ENCODE results near the gene PRELID1. TPM values are rescaled to one million over a fixed set of nuclear protein-coding genes. Genes with fewer than 3 reads are reported as not detected.

Gene PRELID1
- total RNA-seq, 1 donor from 2014 or later, result 229 TPM

DNA sequence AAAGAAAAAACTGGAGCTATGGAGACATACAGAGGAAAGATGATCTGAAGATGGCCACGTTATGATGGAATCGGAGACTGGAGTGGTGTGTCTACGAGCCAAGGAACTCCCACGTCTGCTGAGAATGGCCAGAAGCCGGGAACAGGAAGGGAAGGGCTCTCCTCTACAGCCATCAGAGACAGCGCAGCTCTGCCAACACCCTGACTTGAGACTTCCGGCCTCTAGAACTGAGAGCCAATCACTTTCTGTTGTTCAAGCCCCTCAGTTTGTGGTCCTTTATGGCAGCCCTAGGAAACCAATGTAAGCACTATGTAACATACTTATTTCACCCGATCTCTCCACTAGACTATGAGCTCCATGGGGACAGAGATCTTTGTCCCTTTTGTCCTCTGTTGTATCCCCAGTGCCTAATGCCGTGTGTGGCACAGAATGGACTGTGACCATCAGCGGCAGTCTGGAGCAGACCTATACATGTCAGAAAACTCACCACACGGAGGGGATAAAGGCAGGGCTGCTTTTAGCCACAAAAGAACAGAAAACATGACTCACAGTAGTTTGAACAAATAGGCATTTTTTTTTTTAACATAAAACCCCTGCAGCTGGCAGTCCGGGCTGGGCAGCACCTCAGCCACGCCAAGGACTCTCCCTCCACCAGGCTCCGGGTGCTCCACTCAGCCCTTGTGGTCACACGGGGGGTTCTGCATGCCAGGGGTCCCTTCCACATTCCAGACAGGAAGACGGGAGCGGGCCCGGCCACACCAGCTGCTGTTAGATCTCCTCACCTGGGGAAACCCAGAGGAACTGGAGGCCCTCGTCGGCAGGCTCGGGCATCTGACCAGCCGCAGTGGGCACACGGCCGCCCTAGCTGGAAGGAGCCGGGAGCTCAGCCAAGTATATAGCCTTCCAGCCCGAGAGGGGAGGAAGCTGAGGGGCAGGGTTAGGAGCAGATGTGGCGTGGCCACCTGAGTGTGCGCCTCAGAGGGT is 24.2 kb downstream of the PRELID1 start:
- H3K4me3 Mint-ChIP-seq (ENCODE audit: low read depth), result no peak overlapping the region
- H3K9me3 Mint-ChIP-seq, result no peaks in the 10 kb centered on the region
- peaks cover 19% of the 10 kb centered on the region for H3K4me1 Mint-ChIP-seq (ENCODE audit: low read depth)
- DNase-seq (ENCODE audit: low spot score), result no peak
- peaks cover 32% of the 10 kb centered on the region for H3K36me3 Mint-ChIP-seq (ENCODE audit: low read depth)
- intact Hi-C loops (cut with micrococcal nuclease), result no loop called here
- no peaks in the 10 kb centered on the region for H3K27me3 Mint-ChIP-seq (ENCODE audit: low read depth)
- peak overlapping the region; percentile 72 for H3K27ac Mint-ChIP-seq

DNA sequence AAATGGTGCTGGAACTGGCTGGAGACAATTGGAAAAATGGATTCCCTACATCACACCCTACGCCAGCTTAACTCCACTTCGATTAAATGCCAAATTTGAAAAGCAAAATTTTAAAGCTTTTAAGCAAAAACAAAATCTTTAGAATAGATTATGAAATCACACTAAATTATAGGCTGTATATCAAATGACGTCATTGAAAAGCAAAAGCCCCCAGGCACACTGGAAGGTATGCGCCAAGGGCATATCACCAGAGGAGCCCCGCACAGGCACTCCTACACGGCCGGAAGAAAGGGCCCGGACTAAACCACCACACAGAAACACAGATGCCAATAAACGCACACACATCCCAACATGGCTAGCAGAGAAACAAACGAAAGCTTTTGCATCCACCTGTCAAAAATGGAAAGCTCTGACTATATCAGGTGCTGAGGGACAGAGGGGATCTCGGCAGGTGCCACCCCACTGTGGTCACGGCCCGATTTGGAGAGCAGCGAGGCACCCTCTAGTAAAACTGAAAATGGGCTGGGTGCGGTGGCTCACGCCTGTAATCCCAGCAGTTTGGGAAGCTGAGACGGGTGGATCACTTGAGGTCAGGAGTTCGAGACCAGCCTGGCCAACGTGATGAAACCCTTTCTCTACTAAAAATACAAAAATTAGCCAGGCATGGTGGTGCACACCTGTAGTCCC is 25.1 kb downstream of the PRELID1 start:
- no peak for DNase-seq (ENCODE audit: low spot score)
- no peak overlapping the region for H3K4me3 Mint-ChIP-seq (ENCODE audit: low read depth)
- H3K27me3 Mint-ChIP-seq (ENCODE audit: low read depth), result no peaks in the 10 kb centered on the region
- H3K9me3 Mint-ChIP-seq, result no peaks in the 10 kb centered on the region
- peaks cover 13% of the 10 kb centered on the region for H3K4me1 Mint-ChIP-seq (ENCODE audit: low read depth)
- H3K27ac Mint-ChIP-seq, result no peak overlapping the region
- intact Hi-C loops (cut with micrococcal nuclease), result no loop called here
- H3K36me3 Mint-ChIP-seq (ENCODE audit: low read depth), result peaks cover 38% of the 10 kb centered on the region

DNA sequence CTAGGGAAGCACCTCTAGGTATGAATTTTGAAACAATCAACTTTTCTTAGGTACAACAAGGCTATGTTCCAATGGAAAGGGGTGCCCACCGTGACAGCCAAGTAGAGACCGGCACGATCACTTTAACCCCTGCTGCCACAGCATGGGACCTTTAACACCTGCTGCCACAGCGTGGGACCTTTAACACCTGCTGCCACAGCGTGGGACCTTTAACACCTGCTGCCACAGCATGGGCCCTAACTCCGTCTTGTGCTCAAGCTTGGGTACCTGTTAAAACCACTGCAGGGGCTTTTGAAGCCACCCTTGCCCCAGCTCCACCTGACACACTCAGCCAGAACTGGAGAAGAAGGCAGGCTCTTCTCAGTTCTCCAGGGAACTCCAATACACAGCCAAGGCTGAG is 26.3 kb downstream of the PRELID1 start:
- H3K4me1 Mint-ChIP-seq (ENCODE audit: low read depth), result peaks cover 9% of the 10 kb centered on the region
- H3K36me3 Mint-ChIP-seq (ENCODE audit: low read depth), result peaks cover 45% of the 10 kb centered on the region
- no peak overlapping the region for H3K4me3 Mint-ChIP-seq (ENCODE audit: low read depth)
- intact Hi-C loops (cut with micrococcal nuclease), result no loop called here
- H3K9me3 Mint-ChIP-seq, result no peaks in the 10 kb centered on the region
- no peaks in the 10 kb centered on the region for H3K27me3 Mint-ChIP-seq (ENCODE audit: low read depth)
- no peak for DNase-seq (ENCODE audit: low spot score)
- no peak overlapping the region for H3K27ac Mint-ChIP-seq

DNA sequence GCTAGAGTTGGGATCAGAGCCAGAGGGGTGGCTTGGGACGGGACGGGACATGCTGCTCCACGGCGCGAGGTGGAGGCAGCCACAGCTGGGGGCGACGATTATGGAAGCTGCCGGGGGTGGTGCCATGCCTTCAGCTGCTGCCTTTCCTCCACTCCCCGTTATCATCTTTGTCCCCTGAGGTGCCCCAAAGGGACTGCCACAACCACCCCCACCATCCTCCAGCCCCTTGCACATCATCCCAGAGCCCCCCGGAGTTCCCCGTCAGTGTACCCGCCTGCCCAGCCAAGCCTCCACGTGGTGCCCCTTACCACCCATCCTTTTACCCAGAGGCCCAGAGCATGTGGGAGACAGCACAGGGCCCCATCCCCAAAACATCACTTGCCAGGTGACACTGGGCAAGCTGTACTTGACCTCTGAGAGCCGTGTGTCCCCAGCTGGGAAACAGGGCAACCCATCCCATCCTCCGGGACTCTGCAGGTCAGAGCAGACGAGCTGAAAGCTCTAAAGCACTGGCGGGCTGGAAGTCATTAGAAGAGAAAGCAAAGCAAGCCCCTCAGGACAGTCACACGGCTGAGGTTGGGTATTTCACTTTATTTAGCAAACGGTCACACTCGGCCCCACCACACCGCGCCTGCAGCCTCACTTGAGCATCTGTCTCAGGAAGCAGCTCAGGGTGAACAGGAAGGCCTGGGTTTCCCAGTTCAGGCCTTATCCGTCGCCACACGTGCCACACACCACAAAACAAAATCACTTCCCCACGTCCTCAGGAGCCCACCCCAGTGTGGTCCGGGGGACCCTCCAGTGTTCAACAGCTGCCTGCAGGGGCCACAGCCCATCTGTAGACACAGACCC is 27.6 kb downstream of the PRELID1 start:
- DNase-seq (ENCODE audit: low spot score), result no peak
- Mint-ChIP-seq H3K4me1 (ENCODE audit: low read depth) (peaks cover 5% of the 10 kb centered on the region), H3K9me3 (no peaks in the 10 kb centered on the region), H3K4me3 (ENCODE audit: low read depth) (no peak overlapping the region), H3K27ac (no peak overlapping the region), H3K36me3 (ENCODE audit: low read depth) (peaks cover 59% of the 10 kb centered on the region), H3K27me3 (ENCODE audit: low read depth) (no peaks in the 10 kb centered on the region)
- intact Hi-C loops (cut with micrococcal nuclease), result no loop called here

DNA sequence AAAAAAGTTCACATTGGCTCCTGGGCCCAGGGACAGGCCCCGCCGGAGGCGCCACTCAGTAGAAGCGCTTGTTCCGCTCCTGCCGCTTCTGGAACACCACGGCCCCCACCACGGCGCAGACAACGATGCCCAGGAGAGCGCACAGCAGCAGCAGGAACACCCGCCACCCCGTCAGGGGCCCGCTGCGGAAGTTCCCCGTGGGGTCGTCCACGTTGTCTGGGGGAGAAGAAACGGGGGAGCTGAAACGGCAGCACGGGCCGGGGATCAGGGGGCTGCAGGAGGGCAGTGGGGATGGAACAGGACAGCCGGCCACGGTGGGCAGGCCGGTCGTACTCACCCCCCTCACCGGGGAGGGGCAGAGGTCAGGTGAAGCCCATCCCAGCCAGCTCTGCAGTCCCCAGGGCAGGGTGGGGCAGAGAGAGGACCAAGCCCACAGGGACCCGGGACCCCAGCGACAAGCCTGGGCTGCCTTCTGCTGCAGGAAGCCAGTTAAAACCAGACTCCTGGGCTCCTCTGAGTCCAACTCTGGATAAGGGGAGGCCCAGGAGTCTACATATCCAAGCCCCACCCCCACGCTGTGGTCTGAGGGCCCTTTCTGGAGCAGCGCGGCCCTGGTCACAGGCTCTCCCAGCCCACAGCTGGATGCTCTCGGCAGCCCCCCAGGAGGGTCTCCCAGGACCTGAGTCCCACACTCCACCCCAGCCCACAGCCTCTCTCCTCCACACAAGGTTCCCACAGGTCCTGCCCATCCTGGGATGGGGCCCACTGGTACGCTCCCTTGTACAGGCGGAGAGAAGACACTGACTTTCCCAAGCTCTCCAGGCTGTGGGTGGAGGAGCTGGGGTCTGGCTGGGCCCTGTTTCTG is 28.7 kb downstream of the PRELID1 start:
- DNase-seq (ENCODE audit: low spot score), result no peak
- Mint-ChIP-seq H3K27ac (no peak overlapping the region), H3K27me3 (ENCODE audit: low read depth) (no peaks in the 10 kb centered on the region), H3K9me3 (no peaks in the 10 kb centered on the region), H3K4me3 (ENCODE audit: low read depth) (no peak overlapping the region), H3K36me3 (ENCODE audit: low read depth) (peaks cover 63% of the 10 kb centered on the region), H3K4me1 (ENCODE audit: low read depth) (peaks cover 5% of the 10 kb centered on the region)
- intact Hi-C loops (cut with micrococcal nuclease), result no loop called here

DNA sequence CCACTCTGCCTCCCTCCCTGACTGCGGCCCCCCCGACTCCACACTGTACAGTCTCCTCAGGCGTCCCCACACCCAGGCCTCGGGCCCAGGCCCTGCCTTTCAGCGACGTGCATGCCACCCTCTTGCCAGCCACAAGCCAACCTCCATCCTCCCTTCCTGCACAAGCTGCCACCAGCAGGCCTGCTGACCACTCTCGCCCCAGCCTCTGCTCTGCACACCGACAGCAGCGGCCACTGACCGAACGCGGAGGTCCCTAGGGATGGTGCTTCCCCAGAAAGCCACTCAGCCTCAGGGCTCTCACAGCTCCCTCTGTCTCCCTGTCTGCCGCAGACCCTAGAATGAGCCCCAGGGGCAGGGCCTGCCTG is 29.3 kb downstream of the PRELID1 start:
- intact Hi-C loops (cut with micrococcal nuclease), result no loop called here
- Mint-ChIP-seq H3K36me3 (ENCODE audit: low read depth) (peaks cover 64% of the 10 kb centered on the region), H3K4me1 (ENCODE audit: low read depth) (peaks cover 2% of the 10 kb centered on the region), H3K27ac (no peak overlapping the region), H3K27me3 (ENCODE audit: low read depth) (no peaks in the 10 kb centered on the region), H3K9me3 (no peaks in the 10 kb centered on the region), H3K4me3 (ENCODE audit: low read depth) (no peak overlapping the region)
- no peak for DNase-seq (ENCODE audit: low spot score)

DNA sequence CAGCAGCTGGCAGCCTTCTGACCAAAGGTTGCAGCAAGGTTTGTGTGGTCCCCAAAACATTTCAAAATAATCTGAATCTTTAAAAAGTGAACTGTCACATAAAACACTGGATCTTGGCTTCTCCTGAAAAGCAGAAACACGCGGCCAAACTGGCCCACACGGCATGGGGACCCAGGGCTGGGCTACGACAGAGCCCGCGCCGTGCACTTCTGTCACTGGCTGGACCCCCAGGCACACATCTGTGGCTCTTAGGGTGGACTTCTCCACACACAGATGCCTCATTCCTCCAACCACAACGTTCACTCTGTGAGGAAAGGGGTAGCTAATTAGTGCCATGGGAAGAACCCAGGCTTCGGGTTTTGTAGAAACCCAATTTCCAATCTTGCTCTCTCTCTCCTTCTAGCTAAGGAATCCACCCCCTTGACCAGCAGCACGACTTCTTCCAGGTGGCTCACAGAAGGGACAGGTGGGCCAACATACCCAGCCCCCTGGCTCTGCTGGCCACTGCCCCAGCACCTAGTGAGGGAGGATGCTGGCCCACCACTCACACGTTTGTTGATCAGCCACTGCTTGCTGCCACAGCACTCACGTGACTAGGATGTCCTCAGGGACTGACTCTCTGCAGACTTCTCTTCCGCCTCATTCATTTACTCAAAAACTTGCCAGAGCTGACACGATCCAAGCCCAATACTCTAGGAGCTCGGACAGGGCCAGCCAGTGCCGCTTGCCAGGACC is 30.0 kb downstream of the PRELID1 start:
- intact Hi-C loops (cut with micrococcal nuclease), result no loop called here
- DNase-seq (ENCODE audit: low spot score), result no peak
- no peak overlapping the region for H3K4me3 Mint-ChIP-seq (ENCODE audit: low read depth)
- no peaks in the 10 kb centered on the region for H3K27me3 Mint-ChIP-seq (ENCODE audit: low read depth)
- no peak overlapping the region for H3K27ac Mint-ChIP-seq
- peaks cover 63% of the 10 kb centered on the region for H3K36me3 Mint-ChIP-seq (ENCODE audit: low read depth)
- H3K4me1 Mint-ChIP-seq (ENCODE audit: low read depth), result no peaks in the 10 kb centered on the region
- no peaks in the 10 kb centered on the region for H3K9me3 Mint-ChIP-seq

DNA sequence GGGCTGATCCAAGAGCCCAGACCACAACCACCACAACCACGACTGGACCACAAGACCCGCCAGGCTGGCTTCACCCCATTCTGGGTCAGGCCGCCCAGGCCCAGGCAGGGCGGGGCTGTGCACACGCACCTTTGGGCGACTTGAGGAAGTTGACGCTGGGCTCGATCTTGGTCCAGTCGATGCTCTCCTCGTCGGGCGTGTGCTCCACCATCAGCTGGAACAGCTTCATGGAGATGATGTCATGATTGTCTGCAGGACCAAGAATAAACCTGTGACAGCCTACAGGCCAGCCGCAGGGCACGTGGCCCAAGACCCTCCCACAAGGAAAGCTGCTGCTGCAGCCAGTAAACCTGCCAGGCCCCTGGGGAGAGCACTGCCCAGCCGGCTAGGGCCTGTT is 30.6 kb downstream of the PRELID1 start:
- DNase-seq (ENCODE audit: low spot score), result no peak
- Mint-ChIP-seq H3K27ac (no peak overlapping the region), H3K9me3 (no peaks in the 10 kb centered on the region), H3K4me3 (ENCODE audit: low read depth) (no peak overlapping the region), H3K4me1 (ENCODE audit: low read depth) (no peaks in the 10 kb centered on the region), H3K36me3 (ENCODE audit: low read depth) (peaks cover 61% of the 10 kb centered on the region), H3K27me3 (ENCODE audit: low read depth) (no peaks in the 10 kb centered on the region)
- intact Hi-C loops (cut with micrococcal nuclease), result no loop called here

DNA sequence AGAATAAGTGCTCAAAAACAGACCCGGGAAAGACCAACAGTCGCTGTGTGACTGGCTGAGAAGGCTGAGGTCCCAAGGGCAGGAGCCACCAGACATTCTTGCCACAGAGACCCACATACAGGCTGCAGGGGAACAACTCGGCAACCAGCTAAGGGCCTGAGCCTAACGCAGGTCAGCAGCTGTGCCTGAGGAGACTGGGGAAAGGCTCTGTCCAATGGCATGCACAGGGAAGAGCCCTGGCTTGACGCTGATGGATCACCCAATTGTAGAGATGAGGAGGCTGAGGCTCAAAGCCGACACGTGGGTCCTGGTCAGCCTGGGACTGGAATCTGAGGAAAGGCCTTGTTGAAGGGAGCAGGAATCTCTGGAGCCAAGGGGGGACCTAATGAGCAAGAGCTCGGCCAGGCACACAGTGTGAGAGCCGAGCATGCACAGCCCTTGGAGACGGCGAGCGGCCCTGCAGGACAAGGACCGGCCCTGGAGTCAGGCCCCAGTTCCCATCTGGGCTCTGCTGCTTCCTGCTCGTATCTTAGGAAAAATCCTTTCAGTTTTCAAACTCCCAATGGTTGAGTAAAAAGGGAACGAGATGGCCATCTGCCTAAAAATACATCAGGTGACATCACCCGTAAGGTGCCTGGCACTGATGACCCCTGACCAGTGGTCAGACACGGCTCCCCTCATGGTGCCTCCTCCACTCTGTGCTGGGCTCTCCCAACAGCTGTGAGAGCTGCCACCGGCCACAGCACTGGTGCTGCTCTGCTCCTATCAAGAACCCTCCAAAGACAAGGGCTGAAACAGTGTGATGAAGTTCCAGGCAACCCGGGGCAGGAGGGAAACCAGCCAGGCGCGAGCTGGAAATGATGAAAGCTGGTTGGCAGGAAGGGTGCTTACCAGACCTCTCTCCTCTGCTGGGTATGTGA is 31.4 kb downstream of the PRELID1 start:
- Mint-ChIP-seq H3K27me3 (ENCODE audit: low read depth) (no peaks in the 10 kb centered on the region), H3K27ac (no peak overlapping the region), H3K4me1 (ENCODE audit: low read depth) (peaks cover 7% of the 10 kb centered on the region), H3K36me3 (ENCODE audit: low read depth) (peaks cover 68% of the 10 kb centered on the region), H3K4me3 (ENCODE audit: low read depth) (no peak overlapping the region), H3K9me3 (peaks cover 4% of the 10 kb centered on the region)
- intact Hi-C loops (cut with micrococcal nuclease), result no loop called here
- DNase-seq (ENCODE audit: low spot score), result no peak

DNA sequence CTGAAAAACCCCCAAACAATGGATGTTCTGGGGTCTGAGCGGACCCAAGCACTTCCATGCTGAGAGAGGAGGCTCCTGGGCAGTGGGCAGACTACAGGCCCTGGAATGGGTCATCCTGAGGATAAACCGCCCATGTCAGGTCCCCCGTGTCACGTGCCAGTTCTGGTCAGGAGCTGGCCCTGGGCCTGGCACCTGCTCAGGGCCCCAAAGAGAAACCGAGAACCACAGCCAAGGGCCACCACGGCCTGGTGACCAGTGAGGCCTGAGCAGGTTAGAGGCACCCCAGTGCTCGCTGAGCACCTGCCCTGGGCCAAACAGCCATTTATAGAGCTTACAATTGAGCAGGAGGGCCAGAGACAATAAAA is 32.1 kb downstream of the PRELID1 start:
- intact Hi-C loops (cut with micrococcal nuclease), result no loop called here
- Mint-ChIP-seq H3K27ac (no peak overlapping the region), H3K36me3 (ENCODE audit: low read depth) (peaks cover 66% of the 10 kb centered on the region), H3K9me3 (peaks cover 5% of the 10 kb centered on the region), H3K27me3 (ENCODE audit: low read depth) (no peaks in the 10 kb centered on the region), H3K4me1 (ENCODE audit: low read depth) (peaks cover 7% of the 10 kb centered on the region), H3K4me3 (ENCODE audit: low read depth) (no peak overlapping the region)
- DNase-seq (ENCODE audit: low spot score), result no peak

DNA sequence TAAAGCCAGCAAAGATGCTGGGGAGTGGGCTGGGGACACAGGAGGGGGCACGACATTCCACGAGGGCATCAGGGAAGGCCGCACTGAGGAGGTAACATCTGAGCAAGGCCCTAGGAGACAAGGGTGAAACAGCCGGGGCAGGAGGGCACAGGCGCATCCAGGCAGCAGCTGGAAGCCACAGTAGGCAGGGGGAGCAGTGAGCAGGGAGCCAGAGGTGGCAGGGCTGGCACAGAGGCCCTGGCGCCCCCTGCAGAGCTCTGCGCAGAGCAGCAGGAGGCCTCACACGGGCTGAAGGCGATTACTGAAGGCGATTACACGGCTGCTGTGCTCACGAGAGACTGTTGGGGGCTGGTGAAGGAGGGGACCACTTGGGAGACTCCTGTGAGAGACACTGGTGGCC is 32.5 kb downstream of the PRELID1 start:
- Mint-ChIP-seq H3K4me3 (ENCODE audit: low read depth) (no peak overlapping the region), H3K9me3 (peaks cover 5% of the 10 kb centered on the region), H3K27me3 (ENCODE audit: low read depth) (no peaks in the 10 kb centered on the region), H3K27ac (no peak overlapping the region), H3K36me3 (ENCODE audit: low read depth) (peaks cover 62% of the 10 kb centered on the region), H3K4me1 (ENCODE audit: low read depth) (peaks cover 7% of the 10 kb centered on the region)
- DNase-seq (ENCODE audit: low spot score), result no peak
- intact Hi-C loops (cut with micrococcal nuclease), result no loop called here

Data from activated T-helper 2 cell treated with anti-CD3 and anti-CD28 coated beads, Interferon-gamma antibody, Interleukin-2, Interleukin-4, amounts not matched to agents 10 μg/mL and 5 μg/mL and 100 μg/mL, durations not matched to agents 14 hours and 24 hours and 36 hours (primary cell).